Measurements from ENCODE around the gene ENTHD1. TPM values are rescaled to one million over a fixed set of nuclear protein-coding genes. Genes with fewer than 3 reads are reported as not detected.

The ENTHD1 gene
- total RNA-seq, 4 donors from 2014 or later = not detected

DNA sequence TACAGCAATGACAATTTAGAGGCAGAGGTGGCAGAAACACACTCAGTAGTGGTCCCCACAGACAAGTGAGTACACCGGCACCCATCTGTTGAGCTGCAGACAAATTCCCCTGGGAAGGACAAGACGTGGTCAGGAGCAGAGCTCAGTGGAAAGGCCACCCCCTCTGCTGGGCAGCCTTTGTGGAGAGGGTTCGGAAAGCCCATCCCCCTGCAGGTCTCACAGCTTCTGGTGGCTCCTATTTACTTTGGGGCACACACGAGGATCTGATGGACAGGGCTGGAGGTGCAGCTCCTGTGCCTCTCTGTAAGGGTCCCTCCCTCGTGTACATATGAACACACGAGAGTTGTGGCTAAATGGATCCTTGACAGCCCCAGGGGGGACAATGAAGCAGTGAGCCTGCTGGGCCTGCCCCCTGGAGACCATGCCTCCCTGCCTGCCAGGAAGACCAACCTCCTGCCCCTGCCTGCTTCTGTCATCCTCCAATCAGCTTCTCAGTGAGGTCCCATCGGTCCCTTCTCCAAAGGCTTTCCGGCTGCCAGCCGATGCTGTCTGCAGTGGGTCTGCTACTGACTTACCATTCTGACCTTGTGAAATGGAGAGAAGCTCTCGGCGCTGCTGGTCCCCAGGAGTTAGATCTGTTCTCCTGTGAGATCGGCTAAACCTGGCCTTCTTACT, 161.5 kb downstream of the ENTHD1 start:
- H3K36me3 ChIP-seq = no peaks in the 10 kb centered on the region
- no peak overlapping the region for H3K27ac ChIP-seq
- H3K4me1 ChIP-seq = no peaks in the 10 kb centered on the region
- H3K27me3 ChIP-seq = peaks cover 34% of the 10 kb centered on the region
- TF ChIP-seq POLR2A (IDR thresholded peaks at IDR 0.05) (no peak), POLR2AphosphoS5 (IDR thresholded peaks at IDR 0.05) (no peak), EP300 (IDR thresholded peaks at IDR 0.05) (no peak)
- TF ChIP-seq, protein P1, sequence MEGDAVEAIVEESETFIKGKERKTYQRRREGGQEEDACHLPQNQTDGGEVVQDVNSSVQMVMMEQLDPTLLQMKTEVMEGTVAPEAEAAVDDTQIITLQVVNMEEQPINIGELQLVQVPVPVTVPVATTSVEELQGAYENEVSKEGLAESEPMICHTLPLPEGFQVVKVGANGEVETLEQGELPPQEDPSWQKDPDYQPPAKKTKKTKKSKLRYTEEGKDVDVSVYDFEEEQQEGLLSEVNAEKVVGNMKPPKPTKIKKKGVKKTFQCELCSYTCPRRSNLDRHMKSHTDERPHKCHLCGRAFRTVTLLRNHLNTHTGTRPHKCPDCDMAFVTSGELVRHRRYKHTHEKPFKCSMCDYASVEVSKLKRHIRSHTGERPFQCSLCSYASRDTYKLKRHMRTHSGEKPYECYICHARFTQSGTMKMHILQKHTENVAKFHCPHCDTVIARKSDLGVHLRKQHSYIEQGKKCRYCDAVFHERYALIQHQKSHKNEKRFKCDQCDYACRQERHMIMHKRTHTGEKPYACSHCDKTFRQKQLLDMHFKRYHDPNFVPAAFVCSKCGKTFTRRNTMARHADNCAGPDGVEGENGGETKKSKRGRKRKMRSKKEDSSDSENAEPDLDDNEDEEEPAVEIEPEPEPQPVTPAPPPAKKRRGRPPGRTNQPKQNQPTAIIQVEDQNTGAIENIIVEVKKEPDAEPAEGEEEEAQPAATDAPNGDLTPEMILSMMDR (IDR thresholded peaks at IDR 0.05) = no peak
- no peak overlapping the region for H3K4me3 ChIP-seq
- 68% methylated on average over 9 of the region's 12 CpGs for WGBS
- no peaks in the 10 kb centered on the region for H3K9me3 ChIP-seq
- no peak for DNase-seq (ENCODE audit: low spot score in 2 of 2)

DNA sequence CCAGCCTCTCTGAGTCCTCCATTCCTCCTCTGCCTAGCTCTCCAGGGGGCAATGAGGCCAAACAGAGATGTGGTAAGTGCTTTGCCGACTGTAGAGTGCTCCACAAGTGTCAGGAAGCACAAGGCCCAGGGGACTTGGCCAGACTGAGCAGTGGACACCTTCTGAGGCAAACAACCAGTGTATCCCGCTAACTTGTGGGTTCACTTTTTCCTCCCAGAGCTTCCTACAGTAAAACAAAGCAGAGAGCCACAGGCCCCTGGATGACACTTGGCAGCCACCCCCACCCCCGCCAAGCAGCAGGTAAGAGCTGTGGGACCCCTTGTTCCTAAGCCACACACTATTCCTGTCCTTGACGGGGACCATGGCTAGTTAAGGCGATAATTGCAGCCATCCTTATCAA, 162.1 kb downstream of the ENTHD1 start:
- Histone ChIP-seq H3K4me1 (no peaks in the 10 kb centered on the region), H3K4me3 (no peak overlapping the region), H3K27ac (no peak overlapping the region), H3K9me3 (no peaks in the 10 kb centered on the region), H3K27me3 (peaks cover 31% of the 10 kb centered on the region), H3K36me3 (no peaks in the 10 kb centered on the region)
- no peak for DNase-seq (ENCODE audit: low spot score in 2 of 2)
- TF ChIP-seq EP300 (IDR thresholded peaks at IDR 0.05) = no peak
- WGBS = 92% methylated on average over 4 of the region's 5 CpGs

DNA sequence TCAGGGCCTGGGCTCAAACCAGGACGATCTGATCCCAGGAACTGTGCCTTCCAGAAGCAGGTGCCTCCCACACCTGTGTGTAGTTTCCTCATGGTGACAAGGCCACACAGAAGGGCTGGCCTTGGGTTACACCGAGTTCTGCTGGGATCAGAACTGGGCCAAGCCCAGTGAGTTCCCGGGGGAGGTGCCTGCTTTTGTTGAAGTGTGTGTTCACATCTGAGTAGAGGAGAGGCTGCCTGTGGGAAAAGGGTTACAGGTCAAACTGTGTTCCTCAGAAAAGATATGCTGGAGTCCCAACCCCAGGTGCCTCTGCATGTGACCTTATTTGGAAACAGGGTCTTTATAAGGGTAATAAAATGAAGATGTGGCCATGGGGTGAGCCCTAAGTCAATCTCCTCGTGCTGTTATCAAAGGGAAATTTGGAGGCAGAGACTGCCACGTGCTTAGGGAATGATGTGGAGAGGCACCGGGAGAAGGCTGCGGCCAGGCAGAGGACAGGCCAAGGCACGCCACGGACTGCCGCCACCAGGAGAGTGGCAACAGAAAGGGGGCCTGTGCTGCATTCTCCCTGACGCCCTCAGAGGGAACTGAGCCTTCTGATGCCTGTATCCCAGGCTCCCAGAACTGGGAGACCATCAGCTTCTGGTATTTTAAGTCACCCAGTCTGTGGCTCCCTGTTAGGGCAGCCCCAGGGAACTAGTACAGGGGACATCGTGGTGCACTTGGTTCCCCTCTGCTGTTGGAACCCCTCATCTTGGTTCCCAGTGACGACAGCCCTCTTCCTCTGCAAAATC, 164.2 kb downstream of the ENTHD1 start:
- DNase-seq (ENCODE audit: low spot score in 2 of 2) = peak in 1 of 2 donors; percentile 53
- Histone ChIP-seq H3K9me3 (no peaks in the 10 kb centered on the region), H3K27me3 (peaks cover 21% of the 10 kb centered on the region), H3K27ac (no peak overlapping the region), H3K4me1 (peaks cover under 1% of the 10 kb centered on the region), H3K4me3 (no peak overlapping the region), H3K36me3 (no peaks in the 10 kb centered on the region)
- WGBS = 65% methylated on average over 12 of the region's 13 CpGs
- TF ChIP-seq POLR2AphosphoS5 (IDR thresholded peaks at IDR 0.05) (no peak), EP300 (IDR thresholded peaks at IDR 0.05) (no peak), POLR2A (IDR thresholded peaks at IDR 0.05) (no peak)
- TF ChIP-seq, protein P1 (IDR thresholded peaks at IDR 0.05) = no peak

DNA sequence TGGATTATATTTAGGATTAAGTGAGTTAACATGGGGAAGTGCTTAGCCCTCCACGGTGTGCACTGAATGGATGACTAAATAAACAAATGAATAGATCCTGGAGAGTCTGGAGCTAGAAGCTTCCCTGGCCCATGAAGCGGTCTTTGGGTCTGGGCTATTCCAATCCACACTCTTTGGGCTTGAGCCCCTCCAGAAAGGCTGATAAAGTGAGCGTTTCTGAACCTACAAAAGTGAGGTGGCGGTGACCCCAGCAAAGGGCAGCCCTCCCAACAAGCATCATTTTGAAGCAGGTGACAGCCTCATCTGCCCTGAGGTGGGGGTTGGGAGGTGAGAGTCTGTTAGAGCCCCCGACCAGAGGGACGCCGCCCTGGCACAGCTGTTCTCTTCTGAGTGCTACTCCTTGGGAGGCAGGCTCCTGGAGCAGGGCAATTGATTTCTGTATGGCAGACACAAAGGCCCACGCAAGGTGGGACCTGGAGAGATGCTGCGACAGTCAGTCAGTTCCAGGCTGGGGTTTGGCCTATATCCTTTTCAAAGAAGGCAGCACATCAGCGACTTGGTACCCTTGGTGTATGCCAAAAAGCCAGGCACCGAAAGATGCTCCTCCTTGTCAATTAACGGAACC, 165.2 kb downstream of the ENTHD1 start:
- no peak overlapping the region for H3K27ac ChIP-seq
- no peak for TF ChIP-seq POLR2AphosphoS5 (IDR thresholded peaks at IDR 0.05)
- no peak for TF ChIP-seq POLR2A (IDR thresholded peaks at IDR 0.05)
- no peak for TF ChIP-seq EP300 (IDR thresholded peaks at IDR 0.05)
- TF ChIP-seq, protein P1 (IDR thresholded peaks at IDR 0.05) = no peak
- peaks cover 21% of the 10 kb centered on the region for H3K27me3 ChIP-seq
- H3K4me3 ChIP-seq = no peak overlapping the region
- H3K4me1 ChIP-seq = peaks cover 11% of the 10 kb centered on the region
- no peaks in the 10 kb centered on the region for H3K9me3 ChIP-seq
- DNase-seq (ENCODE audit: low spot score in 2 of 2) = no peak
- H3K36me3 ChIP-seq = no peaks in the 10 kb centered on the region
- WGBS = 89% methylated on average over 12 of the region's 12 CpGs

DNA sequence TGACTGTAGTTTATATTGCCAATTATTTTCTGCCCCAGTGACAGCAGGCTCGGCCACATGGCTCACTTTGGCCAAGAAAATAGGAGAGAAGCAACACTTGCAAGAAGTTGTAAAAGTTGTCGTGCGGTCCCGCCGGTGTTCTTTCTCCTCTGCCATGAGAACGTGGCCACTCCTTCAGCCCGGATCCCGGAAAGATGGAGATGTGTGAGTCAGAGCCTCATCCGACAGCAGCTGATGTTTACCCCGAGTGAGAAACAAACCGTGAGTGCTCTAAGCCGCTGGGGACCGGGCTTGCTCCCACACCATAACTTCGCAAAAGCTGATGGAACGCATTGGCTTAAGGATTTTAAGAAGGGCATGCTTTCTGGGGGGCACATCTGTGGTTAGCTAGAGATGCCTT, 166.0 kb downstream of the ENTHD1 start:
- Histone ChIP-seq H3K4me1 (peaks cover 11% of the 10 kb centered on the region), H3K4me3 (no peak overlapping the region), H3K9me3 (no peaks in the 10 kb centered on the region), H3K27me3 (peaks cover 13% of the 10 kb centered on the region), H3K36me3 (no peaks in the 10 kb centered on the region), H3K27ac (no peak overlapping the region)
- WGBS = 56% methylated on average over 15 of the region's 15 CpGs
- peak in 1 of 2 donors; percentile 63 for DNase-seq (ENCODE audit: low spot score in 2 of 2)
- TF ChIP-seq POLR2AphosphoS5 (IDR thresholded peaks at IDR 0.05) = no peak
- TF ChIP-seq EP300 (IDR thresholded peaks at IDR 0.05) = no peak
- TF ChIP-seq, protein P1 (IDR thresholded peaks at IDR 0.05) = no peak
- TF ChIP-seq POLR2A (IDR thresholded peaks at IDR 0.05) = no peak

Measured in suprapubic skin (tissue), 4 donors.